ENCODE measurements around the gene VIL1.

VIL1 gene

GRCh38 chr2:218406949-218407618, 11.8 kb upstream of the VIL1 start:
- DNase-seq: peak; percentile 72

GRCh38 chr2:218407717-218408116, 11.2 kb upstream of the VIL1 start:
- DNase-seq: no peak

GRCh38 chr2:218418321-218418716, 604 bp upstream of the VIL1 start:
- DNase-seq: no peak

- no peak for DNase-seq
Measured at GRCh38 chr2:218419630-218420216, 800 bp downstream of the VIL1 start.

GRCh38 chr2:218421027-218421426, 2.1 kb downstream of the VIL1 start:
- DNase-seq: no peak

- DNase-seq: no peak
Measured at GRCh38 chr2:218422403-218423086, 3.6 kb downstream of the VIL1 start.

- DNase-seq: no peak
Measured at GRCh38 chr2:218423584-218423983, 4.7 kb downstream of the VIL1 start.

- DNase-seq: no peak
Measured at GRCh38 chr2:218425531-218425930, 6.6 kb downstream of the VIL1 start.

GRCh38 chr2:218427741-218428140, 8.8 kb downstream of the VIL1 start:
- no peak for DNase-seq

GRCh38 chr2:218428846-218429558, 10.1 kb downstream of the VIL1 start:
- no peak for DNase-seq

GRCh38 chr2:218429911-218430692, 11.2 kb downstream of the VIL1 start:
- no peak for DNase-seq

GRCh38 chr2:218430721-218431120, 11.8 kb downstream of the VIL1 start:
- DNase-seq: no peak

- no peak for DNase-seq
Measured at GRCh38 chr2:218431878-218432277, 13.0 kb downstream of the VIL1 start.

GRCh38 chr2:218432676-218433365, 13.9 kb downstream of the VIL1 start:
- DNase-seq: no peak

- DNase-seq: no peak
Measured at GRCh38 chr2:218434456-218434855, 15.5 kb downstream of the VIL1 start.

GRCh38 chr2:218435003-218435982, 16.4 kb downstream of the VIL1 start:
- no peak for DNase-seq

GRCh38 chr2:218436992-218437391, 18.1 kb downstream of the VIL1 start:
- no peak for DNase-seq

GRCh38 chr2:218437969-218438368, 19.0 kb downstream of the VIL1 start:
- no peak for DNase-seq

- no peak for DNase-seq
Measured at GRCh38 chr2:218438596-218438995, 19.7 kb downstream of the VIL1 start.

GRCh38 chr2:218444692-218445357, 25.9 kb downstream of the VIL1 start:
- no peak for DNase-seq
